Subcutaneous adipose tissue (tissue), 4 donors: ENCODE results near the gene ERN1. TPM values are rescaled to one million over a fixed set of nuclear protein-coding genes. Genes with fewer than 3 reads are reported as not detected.

Experiments used
- total RNA-seq, 4 donors: library from RNA; depleted of rRNA; stranded (reverse); fragments of >200 nt; gene quantifications; one replicate each; pipeline ENCODE4 v1.1.0, GENCODE V29; 2016
- TF ChIP-seq, protein P1 (sequence below): fragments of 450-650 bp; IDR thresholded peaks from one replicate; pipeline ENCODE4 v1.5.1; 2016; ENCODE audit warnings: low read depth, mild to moderate bottlenecking, control low read depth, antibody characterized with exemption, moderate library complexity

ERN1 gene
- total RNA-seq, 4 donors from 2014 or later, result 9.6 to 13.1 (median 11.7) TPM

DNA sequence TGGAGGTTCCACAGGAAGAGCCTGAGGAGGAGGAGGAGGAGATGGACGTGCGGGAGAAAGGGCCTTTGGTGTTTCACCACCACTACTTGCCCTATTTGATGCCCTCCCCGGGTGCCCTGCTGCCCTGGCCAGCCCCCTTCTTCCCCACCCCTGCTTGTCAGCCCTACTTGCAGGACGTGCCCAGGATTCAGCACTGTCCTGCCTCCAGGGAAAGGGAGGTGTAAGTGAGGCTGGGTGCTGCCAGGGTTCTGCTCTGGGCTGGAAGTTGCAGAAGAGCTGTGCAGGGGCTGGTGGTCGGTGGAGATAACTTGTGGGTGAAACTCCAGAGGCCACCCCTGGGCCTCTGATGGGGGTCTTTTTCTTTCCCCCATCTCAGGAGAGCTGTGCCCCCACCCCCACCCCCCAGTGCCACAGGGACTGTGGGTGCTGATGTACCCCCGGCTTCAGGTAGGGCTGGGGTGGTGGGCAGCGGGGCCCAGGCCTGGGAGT, 128.8 kb downstream of the ERN1 start:
- TF ChIP-seq, protein P1, sequence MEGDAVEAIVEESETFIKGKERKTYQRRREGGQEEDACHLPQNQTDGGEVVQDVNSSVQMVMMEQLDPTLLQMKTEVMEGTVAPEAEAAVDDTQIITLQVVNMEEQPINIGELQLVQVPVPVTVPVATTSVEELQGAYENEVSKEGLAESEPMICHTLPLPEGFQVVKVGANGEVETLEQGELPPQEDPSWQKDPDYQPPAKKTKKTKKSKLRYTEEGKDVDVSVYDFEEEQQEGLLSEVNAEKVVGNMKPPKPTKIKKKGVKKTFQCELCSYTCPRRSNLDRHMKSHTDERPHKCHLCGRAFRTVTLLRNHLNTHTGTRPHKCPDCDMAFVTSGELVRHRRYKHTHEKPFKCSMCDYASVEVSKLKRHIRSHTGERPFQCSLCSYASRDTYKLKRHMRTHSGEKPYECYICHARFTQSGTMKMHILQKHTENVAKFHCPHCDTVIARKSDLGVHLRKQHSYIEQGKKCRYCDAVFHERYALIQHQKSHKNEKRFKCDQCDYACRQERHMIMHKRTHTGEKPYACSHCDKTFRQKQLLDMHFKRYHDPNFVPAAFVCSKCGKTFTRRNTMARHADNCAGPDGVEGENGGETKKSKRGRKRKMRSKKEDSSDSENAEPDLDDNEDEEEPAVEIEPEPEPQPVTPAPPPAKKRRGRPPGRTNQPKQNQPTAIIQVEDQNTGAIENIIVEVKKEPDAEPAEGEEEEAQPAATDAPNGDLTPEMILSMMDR, result no peak

DNA sequence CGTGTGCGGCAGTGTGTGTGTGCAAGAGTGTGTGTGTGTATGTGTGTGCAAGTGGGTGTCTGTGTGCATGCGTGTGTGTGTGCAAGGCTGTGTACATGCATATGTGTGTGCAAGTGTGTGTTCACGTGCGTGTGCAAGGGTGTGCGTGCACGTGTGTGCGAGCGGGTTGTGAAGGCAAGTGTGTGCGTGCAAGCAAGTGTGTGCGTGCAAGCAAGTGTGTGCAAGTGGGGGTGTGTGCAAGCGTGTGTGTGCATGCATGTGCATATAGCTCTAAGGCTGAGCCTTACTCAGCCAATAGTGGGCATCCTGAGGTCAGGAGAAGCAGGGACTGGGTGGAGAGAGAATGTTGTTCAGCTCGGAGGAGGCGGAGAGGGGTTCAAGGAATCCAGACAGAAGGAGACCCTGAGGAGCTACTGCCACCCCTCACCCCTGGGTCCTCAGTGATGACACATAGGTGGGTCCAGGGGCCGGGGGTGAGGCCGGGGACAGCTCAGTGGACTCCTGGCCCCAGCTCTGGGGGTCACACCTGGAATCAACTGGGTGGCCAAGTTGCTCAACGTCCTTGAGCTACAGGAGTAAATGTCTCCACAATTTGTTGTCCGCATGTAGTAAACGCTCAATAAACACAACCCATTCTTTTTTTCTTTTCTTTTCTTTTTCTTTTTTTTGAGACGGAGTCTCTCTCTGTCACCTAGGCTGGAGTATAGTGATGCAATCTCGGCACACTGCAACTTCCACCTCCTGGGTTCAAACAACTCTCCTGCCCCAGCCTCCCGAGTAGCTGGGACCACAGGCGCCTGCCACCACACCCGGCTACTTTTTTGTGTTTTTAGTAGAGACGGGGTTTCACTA, 130.0 kb downstream of the ERN1 start:
- TF ChIP-seq, protein P1, result no peak

DNA sequence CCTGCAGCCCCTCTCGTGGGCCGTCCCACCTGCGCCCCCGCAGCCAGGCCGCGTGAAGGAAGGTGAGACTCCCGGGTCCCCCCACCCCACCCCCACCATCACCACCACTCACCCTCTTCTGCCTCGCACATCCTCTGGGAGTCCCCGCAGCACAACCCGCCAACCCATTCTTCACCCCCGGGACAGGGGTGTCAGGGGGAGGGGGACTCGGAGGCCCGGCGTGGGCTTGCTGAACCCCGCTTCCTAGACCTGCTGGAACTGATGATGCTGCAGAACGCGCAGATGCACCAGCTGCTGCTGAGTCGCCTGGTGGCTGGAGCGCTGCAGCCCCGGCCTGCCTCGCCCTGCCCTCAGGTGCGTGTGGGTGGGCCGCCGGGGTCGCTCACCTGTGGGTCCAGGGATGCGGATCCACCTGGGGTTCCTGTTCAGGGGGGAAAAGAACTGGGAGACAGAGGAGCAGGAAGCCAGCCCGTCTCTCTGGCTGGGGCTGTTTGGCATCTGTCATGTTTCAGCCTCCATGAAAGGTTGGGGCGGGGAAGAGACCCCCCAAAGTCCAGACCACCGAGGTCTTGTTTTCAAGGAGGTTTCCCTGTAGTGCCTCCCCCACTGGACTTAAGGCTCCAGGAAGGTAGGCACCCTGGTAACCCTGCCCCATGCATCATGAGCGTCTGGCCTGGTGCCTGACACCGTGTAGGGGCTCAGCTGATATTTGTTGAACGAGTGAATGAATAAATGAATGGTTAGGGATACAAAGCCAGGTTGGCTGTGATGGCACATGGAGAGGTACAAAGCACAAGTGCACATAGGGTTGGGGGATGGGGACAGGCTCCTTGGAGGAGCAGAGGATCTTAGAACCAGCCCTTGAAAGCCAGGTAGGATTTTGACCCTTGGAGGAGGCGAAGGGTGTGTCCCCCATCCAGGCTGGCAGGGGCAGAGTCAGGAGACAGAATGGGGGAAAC, 130.9 kb downstream of the ERN1 start:
- TF ChIP-seq, protein P1, result no peak

DNA sequence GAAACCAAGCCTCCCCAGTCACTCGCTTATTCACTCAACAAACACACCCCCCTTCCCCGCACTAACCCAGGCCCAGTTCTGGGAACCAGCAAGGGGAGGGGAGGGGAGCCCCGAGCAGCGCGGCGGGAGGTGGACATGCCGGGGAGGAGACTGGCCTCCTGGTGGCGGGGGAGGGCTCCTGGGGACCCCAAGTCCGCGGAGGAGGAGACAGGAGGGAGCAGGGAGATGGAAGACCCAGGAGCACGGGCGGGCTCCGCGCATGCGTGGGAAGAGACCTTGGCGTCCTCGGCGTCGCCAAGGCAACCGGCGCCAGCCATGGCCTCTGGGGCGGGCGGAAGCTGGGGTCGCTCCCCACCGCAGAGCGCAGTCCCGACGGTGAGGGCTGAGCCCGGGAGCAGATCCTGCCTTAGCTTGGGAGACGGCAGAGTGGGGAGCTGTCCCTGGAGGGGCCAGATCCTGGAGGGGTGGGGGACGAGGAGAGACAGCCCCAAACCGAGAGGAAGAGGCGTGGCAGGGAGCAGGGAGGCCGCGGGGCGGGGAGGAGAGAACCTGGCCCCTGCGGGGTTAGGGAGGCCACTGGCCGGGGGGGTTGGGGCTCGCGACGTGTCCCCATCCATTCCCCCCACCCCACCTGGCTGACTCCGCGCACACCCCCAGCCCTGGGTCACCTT, 131.8 kb downstream of the ERN1 start, which contains the start of gene PRR29:
Gene PRR29, plus strand, starts transcription at position 302 of the 671 bp plus-strand sequence. Its CDS starts 14 bp downstream, at position 316.
- TF ChIP-seq, protein P1, result no peak

DNA sequence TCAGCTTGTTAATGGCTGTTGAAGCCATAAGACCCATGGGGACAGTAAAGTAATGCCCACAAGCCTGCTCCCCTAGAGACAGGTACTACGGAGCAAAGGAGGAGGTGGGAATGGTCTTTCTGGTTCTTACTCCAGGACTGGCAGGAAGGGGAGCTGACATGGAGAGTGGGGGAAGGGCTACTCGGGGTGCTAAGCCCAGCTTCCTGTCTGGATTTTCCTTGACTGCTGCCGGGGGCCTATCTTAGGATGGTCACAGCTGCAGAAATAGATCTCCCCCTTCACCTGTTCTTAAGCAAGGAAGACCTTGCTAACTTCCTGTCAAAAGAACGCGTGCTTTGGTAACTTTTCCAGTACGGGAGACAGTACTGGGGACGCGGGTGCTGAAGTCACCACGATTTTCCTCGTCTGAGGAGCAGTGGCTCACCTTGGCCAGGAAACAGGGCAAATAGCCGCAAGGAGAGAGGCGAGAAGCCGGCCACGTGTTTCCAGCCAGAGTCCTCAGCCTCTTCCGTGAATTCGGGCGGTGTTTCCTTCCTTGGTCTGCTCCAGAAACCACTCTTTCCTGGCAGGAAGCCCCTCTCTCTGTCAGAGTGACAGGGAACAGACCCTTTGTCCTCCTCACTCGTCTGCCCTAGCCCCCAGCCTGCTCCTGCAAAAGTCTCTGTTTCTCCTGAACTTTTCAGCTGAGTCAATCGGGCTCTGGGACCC, 132.4 kb downstream of the ERN1 start:
- TF ChIP-seq, protein P1, result no peak

DNA sequence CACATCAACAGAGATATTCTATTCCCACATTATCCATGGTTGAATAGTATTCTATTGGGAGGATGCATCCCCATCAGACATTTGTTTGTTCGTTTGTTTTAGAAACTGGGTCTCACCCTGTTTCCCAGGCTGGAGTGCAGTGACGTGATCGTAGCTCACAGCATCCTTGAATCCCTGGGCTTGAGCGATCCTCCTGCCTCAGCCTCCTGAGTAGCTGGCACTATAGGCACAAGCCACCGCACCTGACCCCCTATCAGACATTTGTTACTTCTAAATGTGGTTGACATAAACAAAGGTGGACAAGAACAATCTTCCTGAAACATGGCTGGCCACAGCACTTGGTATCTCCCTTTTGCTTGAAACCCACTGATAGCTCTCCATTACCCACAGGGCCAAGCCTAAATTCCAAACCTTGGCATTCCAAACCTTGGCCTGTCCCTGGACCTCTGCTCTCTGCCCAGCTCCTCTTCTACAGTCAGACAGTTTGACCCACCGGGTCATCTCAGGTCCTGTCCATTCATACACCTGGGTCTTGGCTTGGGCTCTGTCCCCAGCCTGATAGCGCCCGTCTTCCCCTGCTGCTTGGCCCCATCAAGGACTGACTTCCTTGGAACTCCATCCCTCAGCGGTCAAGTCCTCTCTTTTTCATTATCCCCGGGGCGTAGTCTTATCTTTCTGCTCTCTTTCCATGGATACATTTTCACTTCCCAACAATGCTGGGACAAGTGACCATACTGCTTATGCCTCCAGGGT, 133.3 kb downstream of the ERN1 start:
- TF ChIP-seq, protein P1, result no peak
